Measurements from ENCODE around the gene TMEM163. TPM values are rescaled to one million over a fixed set of nuclear protein-coding genes. Genes with fewer than 3 reads are reported as not detected.

TMEM163 gene
- total RNA-seq, 2 donors from 2014 or later, result 0.55 to 23.1 TPM

DNA sequence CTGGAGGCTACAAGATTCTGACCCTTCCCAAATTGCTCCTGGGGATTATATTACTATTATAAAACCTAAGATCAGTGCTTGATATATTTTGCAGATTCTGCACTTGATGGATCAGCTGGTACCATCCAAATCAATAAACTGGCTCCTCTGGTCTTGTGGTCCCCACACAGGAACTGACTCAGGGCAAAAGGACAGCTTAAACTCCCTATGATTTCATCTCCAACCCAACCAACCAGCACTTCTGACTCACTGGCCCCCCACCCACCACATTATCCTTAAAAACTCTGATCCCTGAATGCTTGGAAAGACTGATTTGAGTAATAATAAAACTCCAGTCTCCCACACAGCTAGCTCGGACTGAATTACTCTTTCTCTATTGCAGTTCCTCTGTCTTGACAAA is 82.1 kb downstream of the TMEM163 start:
- Histone ChIP-seq H3K27ac (no peak overlapping the region), H3K4me3 (no peak overlapping the region), H3K4me1 (replicated peaks) (no peaks in the 10 kb centered on the region), H3K36me3 (no peaks in the 10 kb centered on the region), H3K27me3 (replicated peaks; ENCODE audit: insufficient read depth) (no peaks in the 10 kb centered on the region), H3K9me3 (no peaks in the 10 kb centered on the region)
- WGBS, result 75% methylated on average over 1 of the region's 1 CpG
- TF ChIP-seq POLR2AphosphoS5 (IDR thresholded peaks at IDR 0.05), result no peak
- TF ChIP-seq, protein P1, sequence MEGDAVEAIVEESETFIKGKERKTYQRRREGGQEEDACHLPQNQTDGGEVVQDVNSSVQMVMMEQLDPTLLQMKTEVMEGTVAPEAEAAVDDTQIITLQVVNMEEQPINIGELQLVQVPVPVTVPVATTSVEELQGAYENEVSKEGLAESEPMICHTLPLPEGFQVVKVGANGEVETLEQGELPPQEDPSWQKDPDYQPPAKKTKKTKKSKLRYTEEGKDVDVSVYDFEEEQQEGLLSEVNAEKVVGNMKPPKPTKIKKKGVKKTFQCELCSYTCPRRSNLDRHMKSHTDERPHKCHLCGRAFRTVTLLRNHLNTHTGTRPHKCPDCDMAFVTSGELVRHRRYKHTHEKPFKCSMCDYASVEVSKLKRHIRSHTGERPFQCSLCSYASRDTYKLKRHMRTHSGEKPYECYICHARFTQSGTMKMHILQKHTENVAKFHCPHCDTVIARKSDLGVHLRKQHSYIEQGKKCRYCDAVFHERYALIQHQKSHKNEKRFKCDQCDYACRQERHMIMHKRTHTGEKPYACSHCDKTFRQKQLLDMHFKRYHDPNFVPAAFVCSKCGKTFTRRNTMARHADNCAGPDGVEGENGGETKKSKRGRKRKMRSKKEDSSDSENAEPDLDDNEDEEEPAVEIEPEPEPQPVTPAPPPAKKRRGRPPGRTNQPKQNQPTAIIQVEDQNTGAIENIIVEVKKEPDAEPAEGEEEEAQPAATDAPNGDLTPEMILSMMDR (IDR thresholded peaks at IDR 0.05), result no peak
- no peak for TF ChIP-seq POLR2A (IDR thresholded peaks at IDR 0.05)
- intact Hi-C loops (cut with DNase I), result no loop called here
- DNase-seq (ENCODE audit: low spot score), result no peak

DNA sequence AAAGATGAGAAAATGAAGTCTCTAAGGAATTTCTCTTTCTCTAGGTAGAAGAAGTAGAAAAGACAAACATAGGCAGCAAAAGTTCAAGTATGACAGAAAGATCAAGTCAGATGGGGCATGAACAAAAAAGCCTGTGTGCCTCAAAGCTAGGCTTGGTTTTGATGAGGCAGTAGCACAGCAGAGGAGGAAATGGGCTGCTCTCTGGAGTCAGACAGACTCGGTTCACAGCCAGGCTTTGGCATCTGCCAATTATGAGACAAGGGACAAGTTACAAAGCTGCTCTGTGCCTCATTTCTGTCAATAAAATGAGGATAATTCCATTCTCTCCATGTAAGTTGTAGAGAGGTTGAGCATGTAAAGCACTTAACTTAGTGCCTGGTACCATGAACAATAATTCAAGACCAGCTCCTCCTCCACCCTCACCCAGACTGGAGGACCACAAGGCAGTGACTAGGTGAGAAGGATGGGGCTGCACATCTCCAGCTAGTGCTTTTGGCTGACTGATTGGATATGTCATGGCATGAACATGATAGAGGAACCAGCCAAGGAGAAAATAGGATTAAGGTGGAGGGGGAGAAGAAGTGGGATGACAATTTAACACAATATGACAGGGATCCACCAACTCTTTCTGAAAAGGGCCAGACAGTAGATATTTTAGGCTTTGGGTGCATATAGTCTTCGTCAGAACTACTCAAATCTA is 84.6 kb downstream of the TMEM163 start:
- no peak overlapping the region for H3K27ac ChIP-seq
- intact Hi-C loops (cut with DNase I), result no loop called here
- TF ChIP-seq, protein P1 (IDR thresholded peaks at IDR 0.05), result no peak
- no peak for TF ChIP-seq POLR2A (IDR thresholded peaks at IDR 0.05)
- TF ChIP-seq POLR2AphosphoS5 (IDR thresholded peaks at IDR 0.05), result no peak
- H3K36me3 ChIP-seq, result no peaks in the 10 kb centered on the region
- DNase-seq (ENCODE audit: low spot score), result no peak
- H3K4me1 ChIP-seq (replicated peaks), result no peaks in the 10 kb centered on the region
- H3K9me3 ChIP-seq, result no peaks in the 10 kb centered on the region
- WGBS, result 58% methylated on average over 2 of the region's 2 CpGs
- no peaks in the 10 kb centered on the region for H3K27me3 ChIP-seq (replicated peaks; ENCODE audit: insufficient read depth)
- H3K4me3 ChIP-seq, result no peak overlapping the region

DNA sequence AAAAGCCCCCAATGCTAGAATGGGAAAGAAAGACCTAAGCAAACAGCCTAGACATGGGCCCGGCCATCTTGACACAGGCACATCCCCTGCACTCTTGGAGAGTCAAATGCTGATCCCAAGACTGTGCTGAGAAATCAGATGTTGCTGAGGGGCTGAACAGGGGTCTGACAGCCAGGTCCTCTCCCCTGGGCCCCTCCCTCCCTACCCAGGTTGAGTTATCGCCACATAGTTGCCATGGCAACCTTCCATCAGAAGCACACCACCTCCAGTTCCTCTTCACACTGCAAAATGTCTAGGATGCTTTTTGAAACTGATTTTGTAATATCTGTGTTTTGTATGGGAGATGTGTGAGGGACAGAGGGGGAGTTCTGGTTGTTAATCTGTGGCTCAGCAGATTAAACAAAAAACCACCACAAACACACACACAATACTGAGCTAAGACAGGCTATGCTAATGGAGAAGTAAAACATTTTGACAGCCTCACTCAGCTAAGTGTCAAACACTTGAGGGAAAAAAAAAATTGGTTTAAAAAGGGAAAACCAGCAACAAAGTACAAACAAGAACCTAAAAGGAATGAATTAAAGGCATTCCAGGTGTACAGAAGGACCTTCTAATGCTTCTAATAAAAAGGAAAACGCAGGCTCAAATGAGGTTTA is 88.2 kb downstream of the TMEM163 start:
- Histone ChIP-seq H3K9me3 (no peaks in the 10 kb centered on the region), H3K27me3 (replicated peaks; ENCODE audit: insufficient read depth) (no peaks in the 10 kb centered on the region), H3K36me3 (no peaks in the 10 kb centered on the region), H3K4me1 (replicated peaks) (no peaks in the 10 kb centered on the region), H3K27ac (no peak overlapping the region), H3K4me3 (no peak overlapping the region)
- 49% methylated on average over 3 of the region's 3 CpGs for WGBS
- TF ChIP-seq, protein P1 (IDR thresholded peaks at IDR 0.05), result no peak
- TF ChIP-seq POLR2A (IDR thresholded peaks at IDR 0.05), result no peak
- TF ChIP-seq POLR2AphosphoS5 (IDR thresholded peaks at IDR 0.05), result no peak
- intact Hi-C loops (cut with DNase I), result no loop called here
- no peak for DNase-seq (ENCODE audit: low spot score)

DNA sequence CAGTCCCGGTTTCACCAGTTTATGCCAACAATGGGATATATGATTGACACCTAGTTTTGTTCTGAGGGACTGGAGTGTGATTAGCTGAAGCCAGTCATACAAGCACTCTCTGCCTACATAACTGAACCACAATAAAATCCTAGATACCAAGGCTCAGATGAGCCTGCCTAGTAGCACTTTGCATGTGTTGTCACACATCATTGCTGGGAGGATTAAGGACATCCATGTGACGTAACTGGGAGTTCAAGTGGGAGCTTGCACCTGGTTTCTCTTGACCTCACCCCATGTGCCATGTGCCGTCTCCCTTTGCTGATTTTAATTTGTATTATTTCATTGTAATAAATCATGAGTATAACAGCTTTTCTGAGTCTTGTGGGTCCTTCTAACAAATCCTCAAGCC is 90.3 kb downstream of the TMEM163 start:
- Histone ChIP-seq H3K4me1 (replicated peaks) (no peaks in the 10 kb centered on the region), H3K4me3 (no peak overlapping the region), H3K27ac (no peak overlapping the region), H3K27me3 (replicated peaks; ENCODE audit: insufficient read depth) (no peaks in the 10 kb centered on the region), H3K9me3 (no peaks in the 10 kb centered on the region), H3K36me3 (no peaks in the 10 kb centered on the region)
- no peak for DNase-seq (ENCODE audit: low spot score)
- intact Hi-C loops (cut with DNase I), result no loop called here
- 79% methylated on average over 3 of the region's 3 CpGs for WGBS
- no peak for TF ChIP-seq POLR2AphosphoS5 (IDR thresholded peaks at IDR 0.05)
- TF ChIP-seq, protein P1 (IDR thresholded peaks at IDR 0.05), result no peak
- TF ChIP-seq POLR2A (IDR thresholded peaks at IDR 0.05), result no peak

DNA sequence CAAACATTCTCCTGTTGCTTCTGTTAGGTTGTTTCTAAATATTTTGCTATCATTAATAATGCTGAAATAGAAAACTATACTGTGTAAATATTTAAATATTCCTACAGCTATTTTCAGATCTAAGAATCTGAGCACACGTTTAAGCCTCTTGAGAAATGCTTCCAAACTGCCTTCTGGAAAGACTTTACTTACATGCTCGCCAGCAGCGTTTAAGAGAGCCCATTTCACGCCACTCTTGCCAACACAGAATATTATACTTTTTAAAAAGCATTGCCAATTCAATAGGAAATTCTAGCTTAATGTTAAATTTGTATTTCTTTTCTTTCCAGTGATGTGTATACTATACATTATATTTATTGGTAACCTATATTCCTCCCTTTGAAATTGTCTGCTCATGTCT is 92.0 kb downstream of the TMEM163 start:
- no peak for DNase-seq (ENCODE audit: low spot score)
- H3K9me3 ChIP-seq, result no peaks in the 10 kb centered on the region
- no peak overlapping the region for H3K4me3 ChIP-seq
- H3K4me1 ChIP-seq (replicated peaks), result no peaks in the 10 kb centered on the region
- intact Hi-C loops (cut with DNase I), result no loop called here
- no peak overlapping the region for H3K27ac ChIP-seq
- TF ChIP-seq, protein P1 (IDR thresholded peaks at IDR 0.05), result no peak
- no peaks in the 10 kb centered on the region for H3K36me3 ChIP-seq
- H3K27me3 ChIP-seq (replicated peaks; ENCODE audit: insufficient read depth), result no peaks in the 10 kb centered on the region
- 73% methylated on average over 4 of the region's 4 CpGs for WGBS
